ENCODE data around the gene CCNI. TPM values are rescaled to one million over a fixed set of nuclear protein-coding genes. Genes with fewer than 3 reads are reported as not detected.

Gene CCNI
- polyA plus RNA-seq, 1 of the 3 experiments (the other 2 are of a cell fraction), result 56.8 TPM

- TF ChIP-seq EZH2phosphoT487 (IDR thresholded peaks at IDR 0.05; ENCODE audit: borderline replicate concordance, low read depth) (no peak), IRF3 (IDR thresholded peaks at IDR 0.05; ENCODE audit: low read depth, low read length) (no peak), YY1 (IDR thresholded peaks at IDR 0.05; ENCODE audit: low read depth) (no peak), FOXM1 (IDR thresholded peaks at IDR 0.05; ENCODE audit: low read depth) (no peak), ZBTB33 (IDR thresholded peaks at IDR 0.05; ENCODE audit: borderline replicate concordance, low read depth) (no peak), GABPA (IDR thresholded peaks at IDR 0.05; ENCODE audit: low read depth) (no peak), SMC3 (IDR thresholded peaks at IDR 0.05; ENCODE audit: low read depth, low read length) (no peak), EP300 (IDR thresholded peaks at IDR 0.05; ENCODE audit: borderline replicate concordance in 1 of 2, low read depth in 1 of 2, low read length in 1 of 2) (no peak), CTCF (IDR thresholded peaks at IDR 0.05) (no peak), RAD21 (IDR thresholded peaks at IDR 0.05; ENCODE audit: low read length) (no peak), NRF1 (IDR thresholded peaks at IDR 0.05; ENCODE audit: low read depth, low read length) (no peak), MEF2A (IDR thresholded peaks at IDR 0.05; ENCODE audit: borderline replicate concordance, low read depth) (no peak)
These were observed 35.5 kb downstream of the CCNI start (continued) for GRCh38 chr4:77040270-77040669.

GRCh38 chr4:77039796-77040195 lies 36.0 kb downstream of the CCNI start:
- WGBS (ENCODE audit: low lambda C conversion rate), result 97% methylated on average over 2 of the region's 2 CpGs
- peaks cover 46% of the 10 kb centered on the region for H3F3A ChIP-seq (replicated peaks; ENCODE audit: insufficient read depth)
- H3K36me3 ChIP-seq (replicated peaks in 1 of 2; ENCODE audit: control insufficient read depth in 1 of 2, insufficient read depth in 2 of 2, low read length in 1 of 2), result peaks cover 53 to 60% of the 10 kb centered on the region in 2 experiments
- H3K4me3 ChIP-seq (ENCODE audit: low read depth in 2 of 2, low read length in 1 of 2), result no peak overlapping the region
- POLR2A ChIA-PET, result no interaction called here
- no peak overlapping the region for H2AFZ ChIP-seq (ENCODE audit: low read depth)
- H3K27me3 ChIP-seq (ENCODE audit: insufficient read depth), result no peaks in the 10 kb centered on the region
- no peak for DNase-seq
- peaks cover 2 to 6% of the 10 kb centered on the region in 2 experiments; a peak in 2 of 4 replicates for H3K4me1 ChIP-seq (ENCODE audit: control insufficient read depth in 1 of 2, insufficient read depth in 2 of 2, low read depth in 1 of 2, low read length in 1 of 2)
- no peaks in the 10 kb centered on the region for H4K20me1 ChIP-seq (ENCODE audit: insufficient read depth)
- no peak overlapping the region for H3K9ac ChIP-seq
- peak overlapping the region in 1 of 2 experiments; percentile 64; a peak in 2 of 4 replicates for H3K27ac ChIP-seq (ENCODE audit: low read depth in 2 of 2, low read length in 1 of 2)
- H3K9me3 ChIP-seq, result no peaks in the 10 kb centered on the region
- no peaks in the 10 kb centered on the region for H3K79me2 ChIP-seq (ENCODE audit: insufficient read depth)
- H3K4me2 ChIP-seq, result 0 out of 2 replicates have a peak overlapping the region, but pooled peaks have one; percentile 11
- no peaks in the 10 kb centered on the region for H3K9me2 ChIP-seq
- CTCF ChIA-PET, result interaction anchor here (0.7 to 1.0 kb wide), 2 partner anchors 8 to 1127 kb away, joined by 3 read pairs; no protein-coding TSS in a partner anchor
- TF ChIP-seq GABPA (IDR thresholded peaks at IDR 0.05; ENCODE audit: low read depth), result no peak
- TF ChIP-seq ZBTB33 (IDR thresholded peaks at IDR 0.05; ENCODE audit: borderline replicate concordance, low read depth), result no peak
- no peak for TF ChIP-seq RFX5 (IDR thresholded peaks at IDR 0.05; ENCODE audit: low read length)
- TF ChIP-seq RXRA (IDR thresholded peaks at IDR 0.05; ENCODE audit: borderline replicate concordance, low read depth), result no peak
- no peak for TF ChIP-seq CTCF (IDR thresholded peaks at IDR 0.05)
- no peak for TF ChIP-seq MAX (IDR thresholded peaks at IDR 0.05; ENCODE audit: low read depth)
- TF ChIP-seq SMC3 (IDR thresholded peaks at IDR 0.05; ENCODE audit: low read depth, low read length), result no peak
- no peak for TF ChIP-seq REST (IDR thresholded peaks at IDR 0.05; ENCODE audit: low read depth, low read length)
- TF ChIP-seq JUND (IDR thresholded peaks at IDR 0.05), result no peak

All from SK-N-SH (cell line).